Effector memory CD4-positive, alpha-beta T cell (primary cell): ENCODE measurements around the gene THADA.

Source experiments
- DNase-seq, 3 donors: peaks; one replicate each; pipeline ENCODE4 v3.0.0-alpha.2; 2020
- H3K27ac ChIP-seq: 2 replicates; pipeline ENCODE4 v1.7.0; 2013; ENCODE audit warnings: mild to moderate bottlenecking, low read length, moderate library complexity; ENCODE audit not compliant: insufficient read depth, poor library complexity, severe bottlenecking
- H3K27me3 ChIP-seq: replicated peaks from 2 replicates; pipeline ENCODE4 v1.7.0; 2013; ENCODE audit warnings: mild to moderate bottlenecking, low read length; ENCODE audit not compliant: insufficient read depth, control insufficient read depth, poor library complexity, severe bottlenecking
- H3K36me3 ChIP-seq: 2 replicates; pipeline ENCODE4 v1.7.0; 2013; ENCODE audit warnings: mild to moderate bottlenecking, low read length, moderate library complexity; ENCODE audit not compliant: control insufficient read depth, insufficient read depth
- H3K4me1 ChIP-seq: 2 replicates; pipeline ENCODE4 v1.7.0; 2013; ENCODE audit warnings: low read length, mild to moderate bottlenecking; ENCODE audit not compliant: control insufficient read depth, insufficient read depth, poor library complexity, severe bottlenecking
- H3K4me3 ChIP-seq: 2 replicates; pipeline ENCODE4 v1.7.0; 2013; ENCODE audit warnings: low read length, low read depth, mild to moderate bottlenecking; ENCODE audit not compliant: insufficient read depth, poor library complexity, severe bottlenecking
- H3K9me3 ChIP-seq: 2 replicates; pipeline ENCODE4 v1.7.0; 2013; ENCODE audit warnings: mild to moderate bottlenecking, low read length, moderate library complexity; ENCODE audit not compliant: control insufficient read depth

Gene THADA

GRCh38 chr2:43513796-43514195 lies 82.0 kb downstream of the THADA start:
- Histone ChIP-seq H3K27me3 (no peaks in the 10 kb centered on the region), H3K9me3 (no peaks in the 10 kb centered on the region), H3K4me1 (no peaks in the 10 kb centered on the region), H3K27ac (no peak overlapping the region), H3K4me3 (no peak overlapping the region), H3K36me3 (no peaks in the 10 kb centered on the region)
- DNase-seq = no peak

DNA sequence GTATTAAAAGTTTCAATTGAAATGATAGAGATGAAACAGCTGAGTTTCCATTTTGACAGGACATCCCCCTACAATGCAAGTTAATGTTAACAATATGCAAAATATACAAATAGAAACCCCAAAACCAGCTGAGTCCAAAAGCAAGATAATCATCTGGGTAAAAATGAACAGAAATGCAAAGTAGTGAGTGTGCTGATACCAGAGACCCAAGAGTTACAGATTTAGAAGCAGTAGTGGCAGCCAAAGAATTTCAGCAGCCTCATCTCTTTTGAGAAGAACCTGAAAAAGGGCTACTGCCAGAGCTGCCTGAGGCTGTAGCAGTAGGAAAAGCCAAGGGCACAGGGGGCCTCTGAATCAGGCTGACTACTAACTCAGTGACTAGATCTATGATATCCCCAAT lies 82.6 kb downstream of the THADA start:
- Histone ChIP-seq H3K9me3 (no peaks in the 10 kb centered on the region), H3K36me3 (no peaks in the 10 kb centered on the region), H3K27me3 (no peaks in the 10 kb centered on the region), H3K4me1 (no peaks in the 10 kb centered on the region), H3K27ac (no peak overlapping the region), H3K4me3 (no peak overlapping the region)
- no peak for DNase-seq

GRCh38 chr2:43511199-43511598 lies 84.6 kb downstream of the THADA start:
- no peaks in the 10 kb centered on the region for H3K9me3 ChIP-seq
- no peak overlapping the region for H3K27ac ChIP-seq
- no peak overlapping the region for H3K4me3 ChIP-seq
- H3K27me3 ChIP-seq = no peaks in the 10 kb centered on the region
- no peaks in the 10 kb centered on the region for H3K36me3 ChIP-seq
- DNase-seq = no peak
- H3K4me1 ChIP-seq = no peaks in the 10 kb centered on the region

DNA sequence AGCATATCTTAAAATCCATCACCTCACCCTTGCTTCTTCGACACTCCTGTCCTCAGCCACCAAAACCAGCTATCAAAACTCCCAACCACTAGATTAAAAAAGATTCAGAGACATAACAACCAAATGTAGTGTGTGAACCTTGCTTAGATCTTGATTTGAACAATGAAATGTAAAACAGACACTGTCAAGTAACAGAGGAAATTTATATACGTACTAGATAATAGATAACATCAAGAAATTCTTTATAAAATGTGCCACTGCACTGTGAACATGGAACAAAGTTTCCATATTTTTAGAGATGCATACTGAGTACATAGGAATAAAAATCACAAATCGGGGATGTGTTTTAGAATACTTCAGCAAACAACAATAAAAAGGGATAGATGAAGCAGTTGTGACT lies 86.0 kb downstream of the THADA start:
- no peak for DNase-seq
- no peaks in the 10 kb centered on the region for H3K9me3 ChIP-seq
- no peak overlapping the region for H3K27ac ChIP-seq
- no peak overlapping the region for H3K4me3 ChIP-seq
- no peaks in the 10 kb centered on the region for H3K27me3 ChIP-seq
- peaks cover 5% of the 10 kb centered on the region for H3K36me3 ChIP-seq
- no peaks in the 10 kb centered on the region for H3K4me1 ChIP-seq

DNA sequence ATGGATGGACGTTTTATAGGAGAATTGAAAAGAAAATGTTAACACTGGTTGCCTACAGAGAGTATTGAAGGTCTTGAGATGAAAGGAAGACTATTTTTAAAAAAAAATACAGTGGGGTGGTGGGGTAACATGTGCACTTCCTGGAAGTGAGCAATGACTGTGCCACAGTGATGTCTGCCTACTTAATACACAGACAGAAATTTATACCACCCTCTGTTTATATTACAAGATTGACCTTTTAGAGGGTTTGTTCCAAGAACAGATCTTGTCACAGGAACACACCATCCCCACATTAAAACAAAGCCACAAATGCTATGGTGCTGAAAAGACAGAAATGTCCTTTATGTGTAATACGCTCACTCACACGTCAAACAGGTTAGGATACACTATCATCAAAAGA lies 87.6 kb downstream of the THADA start:
- Histone ChIP-seq H3K4me3 (no peak overlapping the region), H3K36me3 (peaks cover 12% of the 10 kb centered on the region), H3K4me1 (no peaks in the 10 kb centered on the region), H3K27me3 (no peaks in the 10 kb centered on the region), H3K9me3 (no peaks in the 10 kb centered on the region), H3K27ac (no peak overlapping the region)
- no peak for DNase-seq

DNA sequence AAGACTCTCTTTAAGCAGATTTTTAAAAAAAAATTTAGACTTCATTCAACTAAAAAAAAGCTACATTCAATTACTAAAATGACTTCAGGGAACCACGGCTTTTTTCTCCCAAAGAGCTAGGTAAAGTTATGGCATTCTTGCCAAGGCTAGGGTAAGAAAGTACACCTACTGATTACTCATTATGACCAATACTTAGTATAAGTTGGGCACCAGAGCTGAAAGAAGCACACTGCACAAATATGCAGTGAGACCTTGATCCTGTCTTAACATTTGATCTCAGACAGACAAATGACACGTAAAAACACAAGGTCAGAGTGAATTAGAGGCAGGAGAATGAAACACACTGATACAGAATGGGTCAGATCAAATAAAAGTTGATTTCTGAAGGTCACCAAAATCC lies 88.7 kb downstream of the THADA start:
- peaks cover 12% of the 10 kb centered on the region for H3K36me3 ChIP-seq
- H3K4me1 ChIP-seq = no peaks in the 10 kb centered on the region
- no peaks in the 10 kb centered on the region for H3K27me3 ChIP-seq
- no peak overlapping the region for H3K27ac ChIP-seq
- H3K9me3 ChIP-seq = no peaks in the 10 kb centered on the region
- no peak overlapping the region for H3K4me3 ChIP-seq
- DNase-seq = no peak

- H3K27ac ChIP-seq = no peak overlapping the region
- no peaks in the 10 kb centered on the region for H3K9me3 ChIP-seq
- H3K4me1 ChIP-seq = no peaks in the 10 kb centered on the region
- H3K36me3 ChIP-seq = no peaks in the 10 kb centered on the region
- no peak for DNase-seq
- H3K27me3 ChIP-seq = no peaks in the 10 kb centered on the region
- H3K4me3 ChIP-seq = no peak overlapping the region
Measured at GRCh38 chr2:43495727-43496126, 100.1 kb downstream of the THADA start.

DNA sequence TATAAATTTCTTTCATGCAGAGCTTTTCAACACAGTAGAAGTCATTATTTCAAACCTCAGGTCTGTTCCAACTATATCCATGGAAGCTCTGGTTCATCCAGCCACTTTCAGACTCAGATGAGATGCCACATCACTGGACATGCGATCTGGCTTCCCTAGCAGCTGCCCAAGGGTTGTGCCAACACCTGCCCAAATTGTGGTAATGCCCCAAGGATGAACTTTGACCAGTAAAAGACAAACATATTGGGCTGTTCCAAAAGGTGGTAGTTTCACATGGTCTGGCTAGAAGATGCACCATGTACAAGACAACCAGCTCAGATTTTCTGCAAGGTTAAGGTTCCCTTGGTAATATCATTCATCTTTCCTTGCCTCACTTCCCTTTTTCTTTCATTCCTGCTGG lies 101.9 kb downstream of the THADA start:
- H3K36me3 ChIP-seq = no peaks in the 10 kb centered on the region
- H3K27me3 ChIP-seq = no peaks in the 10 kb centered on the region
- H3K9me3 ChIP-seq = no peaks in the 10 kb centered on the region
- no peak overlapping the region for H3K4me3 ChIP-seq
- no peak for DNase-seq
- no peaks in the 10 kb centered on the region for H3K4me1 ChIP-seq
- H3K27ac ChIP-seq = no peak overlapping the region

DNA sequence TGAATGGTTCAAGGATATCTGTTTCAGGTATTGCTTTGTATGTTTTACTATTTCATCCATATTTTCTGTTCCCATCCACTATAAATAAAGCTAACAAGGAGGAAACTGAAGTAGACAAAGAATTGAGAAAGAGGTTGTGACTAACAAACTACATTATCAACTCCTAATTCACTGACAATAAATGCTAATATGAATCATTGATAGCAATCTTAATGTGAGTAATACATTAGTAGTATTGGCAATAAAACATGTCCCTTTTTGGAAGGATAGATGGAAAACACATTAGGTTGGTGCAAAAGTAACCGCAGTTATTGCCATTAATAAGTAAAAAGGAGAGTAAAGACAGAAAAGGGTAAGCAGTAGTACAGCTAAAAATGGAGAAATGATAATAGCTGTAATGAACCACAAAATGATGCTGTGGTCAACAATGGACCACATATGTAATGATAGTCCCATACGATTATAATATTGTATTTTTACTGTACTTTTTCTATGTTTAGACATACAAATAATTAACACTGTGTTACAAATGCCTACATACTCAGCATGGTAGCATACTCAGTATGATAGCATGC lies 104.7 kb downstream of the THADA start:
- no peak for DNase-seq

DNA sequence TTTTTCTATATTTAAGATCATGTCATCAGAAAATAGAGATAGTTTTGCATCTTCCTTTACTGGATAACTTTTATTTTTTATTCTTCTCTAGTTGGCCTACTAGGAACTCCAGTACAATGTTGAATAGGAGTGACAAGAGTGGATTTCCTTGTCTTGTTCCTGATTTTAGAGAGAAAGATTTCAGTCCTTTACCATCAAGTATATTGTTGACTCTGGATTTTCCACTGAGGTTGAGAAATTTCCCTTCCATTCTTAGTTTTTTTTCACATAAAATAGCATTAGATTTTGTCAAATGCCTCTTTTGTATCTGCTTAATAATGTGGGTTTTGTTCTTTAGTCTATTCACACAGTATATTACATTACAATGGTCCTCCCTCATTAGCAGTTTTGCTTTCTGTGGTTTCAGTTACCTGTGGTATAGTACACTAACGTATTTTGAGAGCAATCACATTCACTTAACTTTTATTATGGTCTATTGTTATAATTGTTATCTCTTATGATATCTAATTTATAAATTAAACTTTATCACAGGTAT lies 105.5 kb downstream of the THADA start:
- H3K9me3 ChIP-seq = no peaks in the 10 kb centered on the region
- H3K4me3 ChIP-seq = no peak overlapping the region
- no peaks in the 10 kb centered on the region for H3K4me1 ChIP-seq
- no peaks in the 10 kb centered on the region for H3K27me3 ChIP-seq
- no peak for DNase-seq
- no peak overlapping the region for H3K27ac ChIP-seq
- H3K36me3 ChIP-seq = no peaks in the 10 kb centered on the region

More for the DNA sequence above, 104.7 kb downstream of the THADA start:
- H3K4me3 ChIP-seq = no peak overlapping the region
- H3K27me3 ChIP-seq = no peaks in the 10 kb centered on the region
- H3K4me1 ChIP-seq = no peaks in the 10 kb centered on the region
- H3K36me3 ChIP-seq = no peaks in the 10 kb centered on the region
- H3K27ac ChIP-seq = no peak overlapping the region
- no peaks in the 10 kb centered on the region for H3K9me3 ChIP-seq
